GM18951 (cell line): ENCODE results near the gene FRAT2.
"Not testable (repeated sequence)": the region's sequence is repeated elsewhere in the genome, so short reads cannot be mapped to it uniquely, and the experiment has no call there.

Source experiments
- POLR2A ChIP-seq: IDR thresholded peaks from 4 replicates; pipeline ENCODE4 v1.6.1; 2011; ENCODE audit warnings: mild to moderate bottlenecking; ENCODE audit not compliant: insufficient read length, insufficient read depth; ENCODE audit errors: extremely low read depth
- in situ Hi-C: fragments of 300-500 bp; cut with MboI; formaldehyde crosslinking; loops from one replicate; pipeline ENCODE4 v1.12.0; 2022; ENCODE audit warnings: low sequenced_read_pairs, mixed read lengths, inconsistent platforms; ENCODE audit not compliant: unreplicated experiment

FRAT2 gene

DNA sequence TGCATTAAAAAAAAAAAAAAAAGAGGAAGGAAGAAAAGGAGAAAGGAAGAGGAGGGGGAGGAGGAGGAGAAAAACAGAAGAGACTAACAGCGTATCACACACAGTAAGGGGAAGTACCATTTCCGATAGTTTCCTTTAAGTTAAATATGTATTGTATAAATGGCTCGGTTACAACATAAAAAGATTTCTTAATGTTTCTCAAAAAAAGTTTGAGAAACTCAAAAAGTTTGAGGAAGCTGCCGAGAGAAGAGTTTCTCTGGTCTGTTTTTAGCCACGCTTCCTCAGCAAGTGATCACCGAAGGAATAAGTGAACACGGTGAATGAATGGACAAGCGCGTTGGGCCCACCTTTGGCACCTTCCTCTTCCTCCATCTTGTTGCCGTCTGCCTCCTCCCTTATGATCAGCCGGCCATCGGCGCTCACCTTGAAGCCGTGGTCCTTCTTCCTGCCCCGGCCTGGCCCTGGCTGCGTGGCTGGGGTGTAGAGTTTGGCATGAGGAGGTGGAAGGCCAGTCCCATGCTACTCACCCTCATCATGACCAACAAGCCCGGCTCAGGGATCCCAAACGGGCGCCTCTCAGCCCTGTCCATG, 31.3 kb upstream of the FRAT2 start:
- TF ChIP-seq POLR2A = no peak
- in situ Hi-C loops = no loop called here

DNA sequence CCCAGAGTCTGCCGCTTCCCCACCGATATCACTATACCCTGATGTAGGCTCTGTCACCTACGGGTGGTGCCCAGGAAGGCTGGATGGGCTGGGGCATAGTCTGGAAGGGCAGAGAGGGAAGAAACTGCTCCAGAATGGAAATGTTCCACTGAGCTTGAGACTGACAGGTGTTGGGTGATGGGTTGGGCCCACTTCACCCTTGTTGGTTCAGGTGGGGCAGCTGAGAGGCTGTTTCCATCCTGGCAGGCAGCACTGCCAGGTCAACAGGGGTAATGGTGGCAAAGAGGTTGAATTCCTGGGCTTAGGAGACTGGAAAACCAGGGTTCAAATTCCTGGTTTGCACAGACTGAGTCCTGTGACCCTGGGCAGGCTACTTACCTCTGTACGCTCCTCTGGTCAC, 28.5 kb upstream of the FRAT2 start:
- TF ChIP-seq POLR2A = no peak

DNA sequence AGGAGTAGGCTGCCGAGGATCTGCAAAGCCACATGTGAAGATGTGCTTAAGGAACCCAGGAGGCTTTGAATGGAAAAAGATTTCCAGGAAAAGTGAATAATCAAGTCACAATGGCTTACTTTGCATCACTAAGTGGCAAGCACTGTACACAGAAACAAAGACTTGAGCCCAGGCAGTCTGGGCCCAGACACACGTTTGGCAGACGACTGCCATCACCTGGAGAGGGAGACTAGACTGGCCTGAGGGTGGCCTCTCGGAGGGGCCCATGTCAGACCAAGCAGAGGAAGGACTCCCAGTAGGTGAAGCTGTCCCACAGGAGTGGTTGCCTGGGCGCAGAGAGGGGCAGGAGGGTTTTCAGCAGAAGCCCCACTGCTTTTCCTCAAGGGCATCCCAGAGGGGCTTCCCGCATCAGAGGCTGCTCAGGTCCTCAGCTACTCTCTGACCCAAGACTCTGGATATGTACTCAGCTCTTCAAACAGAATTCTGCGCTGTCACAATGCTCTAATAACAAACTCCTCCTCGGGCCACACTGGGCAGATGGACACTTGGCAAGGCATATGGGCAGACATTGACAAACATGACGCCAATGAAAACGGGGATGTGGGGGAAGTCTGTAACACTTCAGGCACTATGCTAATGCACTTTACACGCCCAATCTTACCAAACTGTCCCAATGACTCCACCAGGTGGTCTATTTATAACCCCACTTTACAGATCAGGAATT, 27.9 kb upstream of the FRAT2 start:
- TF ChIP-seq POLR2A = no peak
- in situ Hi-C loops = no loop called here

More for the DNA sequence above, 28.5 kb upstream of the FRAT2 start:
- in situ Hi-C loops = no loop called here

- in situ Hi-C loops = no loop called here
Observed at GRCh38 chr10:97361537-97361901, 27.0 kb upstream of the FRAT2 start.

DNA sequence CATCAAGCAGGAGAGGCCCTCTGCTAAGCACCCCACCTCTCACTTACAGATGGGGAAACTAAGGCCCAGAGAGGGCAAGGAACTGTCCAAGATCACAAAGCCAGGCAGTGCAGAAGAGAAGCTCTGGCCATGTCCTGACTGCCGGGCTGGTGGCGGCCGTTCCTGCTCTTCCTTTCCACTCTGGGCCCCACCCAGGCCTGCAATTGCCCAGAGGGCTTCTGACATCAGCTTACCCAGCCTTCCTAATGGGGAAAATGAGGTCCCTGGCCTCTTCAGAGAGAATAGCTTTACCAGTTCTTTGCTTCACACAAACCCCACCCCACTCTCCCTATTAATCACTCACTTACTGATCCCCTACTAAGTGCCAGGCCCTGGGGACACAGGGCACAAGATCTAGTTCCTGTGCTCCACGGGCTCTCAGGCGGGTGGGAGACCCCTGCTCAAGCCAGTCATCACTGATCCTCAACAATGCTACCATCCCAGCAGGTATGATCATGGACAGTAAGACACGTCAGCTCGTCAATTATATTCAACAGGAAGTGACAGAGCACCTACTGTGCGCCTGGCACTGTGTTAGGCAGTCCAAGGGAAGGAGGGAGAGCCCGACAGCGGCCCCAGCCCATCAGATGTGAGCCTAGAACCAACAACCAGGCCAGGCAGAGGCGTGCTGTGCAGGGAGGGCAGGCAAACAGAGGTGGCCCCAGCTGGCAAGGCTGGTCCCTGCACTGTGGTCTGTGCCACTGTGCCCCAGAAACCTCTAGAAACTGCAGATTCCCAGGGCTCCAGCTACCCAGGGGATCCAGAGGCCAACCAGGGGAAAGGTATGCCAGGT, 26.4 kb upstream of the FRAT2 start:
- in situ Hi-C loops = no loop called here
- TF ChIP-seq POLR2A = no peak

More at GRCh38 chr10:97361537-97361901, 27.0 kb upstream of the FRAT2 start:
- TF ChIP-seq POLR2A = no peak

- in situ Hi-C loops = no loop called here
- TF ChIP-seq POLR2A = no peak
Observed at GRCh38 chr10:97358781-97359180, 24.3 kb upstream of the FRAT2 start.

GRCh38 chr10:97358349-97358748, 23.8 kb upstream of the FRAT2 start:
- in situ Hi-C loops = no loop called here
- no peak for TF ChIP-seq POLR2A

- in situ Hi-C loops = no loop called here
- no peak for TF ChIP-seq POLR2A
Observed at GRCh38 chr10:97356918-97357317, 22.4 kb upstream of the FRAT2 start.

- no peak for TF ChIP-seq POLR2A
- in situ Hi-C loops = no loop called here
Observed at GRCh38 chr10:97356318-97356914, 21.9 kb upstream of the FRAT2 start.

DNA sequence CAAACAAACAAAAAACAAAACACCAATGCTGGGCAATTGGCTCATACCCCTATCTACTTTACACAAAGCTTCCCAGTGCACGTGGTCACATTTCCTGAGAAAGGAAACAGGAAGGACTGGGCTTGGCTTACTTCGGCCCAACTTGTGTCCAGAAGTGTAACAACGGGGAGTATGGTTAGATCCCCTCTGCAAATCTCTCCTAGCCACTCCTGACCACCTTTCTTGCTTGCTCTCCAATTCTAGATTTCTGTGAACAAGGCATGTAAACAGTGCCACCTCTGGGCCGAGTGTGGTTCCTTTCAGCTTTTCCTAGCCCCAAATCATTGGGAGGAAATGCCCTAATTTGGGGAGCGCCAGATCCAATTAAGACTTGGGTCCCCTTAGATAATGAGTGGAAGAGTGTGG, 21.0 kb upstream of the FRAT2 start:
- in situ Hi-C loops = no loop called here
- no peak for TF ChIP-seq POLR2A

GRCh38 chr10:97353945-97354344, 19.4 kb upstream of the FRAT2 start:
- no peak for TF ChIP-seq POLR2A
- in situ Hi-C loops = no loop called here

DNA sequence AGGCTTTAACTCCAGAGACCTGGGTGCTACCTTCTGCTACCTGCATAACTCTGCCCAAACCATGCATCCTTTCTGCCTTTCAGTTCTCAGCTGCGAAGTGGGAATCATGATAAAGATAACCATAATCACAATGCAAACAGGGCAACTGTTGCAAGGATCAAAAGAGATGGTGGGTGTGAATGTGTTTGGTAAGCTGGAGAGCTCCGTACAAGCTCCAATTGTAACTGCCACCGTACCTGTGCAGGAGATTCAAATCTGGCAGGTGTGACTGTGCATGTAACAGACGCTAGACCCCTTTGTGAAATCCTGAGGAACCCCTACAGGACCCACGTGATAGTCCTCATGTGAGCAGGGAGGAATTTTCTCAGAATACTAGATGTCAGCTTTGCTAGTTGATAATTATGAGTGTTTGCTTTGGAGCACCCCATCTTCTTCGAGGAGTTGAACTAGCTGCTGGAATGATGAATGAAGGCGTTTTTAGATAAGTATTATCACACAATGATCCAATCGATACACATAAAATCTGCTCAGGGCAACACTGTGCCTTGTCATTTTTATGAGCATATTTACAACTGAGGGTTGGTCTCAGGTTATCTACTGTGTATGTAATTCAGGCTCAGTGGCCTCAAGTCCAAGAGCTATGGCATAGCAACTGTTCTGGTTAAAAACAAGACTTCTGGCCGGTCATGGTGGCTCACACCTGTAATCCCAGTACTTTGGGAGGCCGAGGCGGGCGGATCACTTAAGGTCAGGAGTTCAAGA, 15.4 kb upstream of the FRAT2 start:
- in situ Hi-C loops = no loop called here
- no peak for TF ChIP-seq POLR2A

GRCh38 chr10:97347317-97347716, 12.8 kb upstream of the FRAT2 start:
- no peak for TF ChIP-seq POLR2A
- in situ Hi-C loops = no loop called here

DNA sequence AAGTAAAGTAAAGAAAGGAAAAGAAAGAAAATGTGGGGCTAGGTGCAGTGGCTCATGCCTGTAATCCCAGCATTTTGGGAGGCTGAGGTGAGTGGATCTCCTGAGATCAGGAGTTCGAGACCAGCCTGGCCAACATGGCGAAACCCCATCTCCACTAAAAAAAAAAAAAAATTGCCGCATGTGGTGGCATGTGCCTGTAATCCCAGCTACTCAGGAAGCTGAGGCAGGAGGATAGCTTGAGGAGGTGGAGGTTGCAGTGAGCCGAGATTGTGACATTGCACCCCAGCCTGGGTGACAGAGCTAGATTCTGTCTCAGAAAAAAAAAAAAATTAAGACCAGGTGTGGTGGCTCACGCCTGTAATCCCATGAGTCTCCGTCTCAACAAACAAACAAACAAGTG, 9.1 kb upstream of the FRAT2 start:
- in situ Hi-C loops = not testable (repeated sequence)
